Mesothelial cell of epicardium (in vitro differentiated cells): ENCODE measurements around the gene SNX32. TPM values are rescaled to one million over a fixed set of nuclear protein-coding genes. Genes with fewer than 3 reads are reported as not detected.
"Not testable (repeated sequence)": the region's sequence is repeated elsewhere in the genome, so short reads cannot be mapped to it uniquely, and the experiment has no call there.

ENCODE experiments used
- DNase-seq, 2 experiments: peaks; one replicate each; pipeline ENCODE4 v3.0.0; 2021; ENCODE audit warnings: low spot score in 2 of 2; ENCODE audit not compliant: unreplicated experiment in 2 of 2
- H3K27ac Mint-ChIP-seq: 2 replicates; pipeline ENCODE4 v1.8.0; 2021; ENCODE audit warnings: mixed read lengths
- H3K27me3 Mint-ChIP-seq: 2 replicates; pipeline ENCODE4 v1.8.0; 2021; ENCODE audit warnings: low read depth, mixed read lengths
- H3K36me3 Mint-ChIP-seq: 2 replicates; pipeline ENCODE4 v1.8.0; 2021; ENCODE audit warnings: mixed read lengths
- H3K4me1 Mint-ChIP-seq: 2 replicates; pipeline ENCODE4 v1.8.0; 2021; ENCODE audit warnings: mixed read lengths
- H3K4me3 Mint-ChIP-seq: 2 replicates; pipeline ENCODE4 v1.8.0; 2021; ENCODE audit warnings: mild to moderate bottlenecking, moderate library complexity, mixed read lengths
- H3K9me3 Mint-ChIP-seq: 2 replicates; pipeline ENCODE4 v1.8.0; 2021; ENCODE audit warnings: mixed read lengths
- CTCF ChIP-seq: fragments of 200-600 bp; sonication (generic); IDR thresholded peaks from one replicate; pipeline ENCODE4 v1.5.0; 2021; ENCODE audit warnings: antibody characterized with exemption; ENCODE audit not compliant: unreplicated experiment
- total RNA-seq: library from RNA; stranded (reverse); gene quantifications from 3 replicates; pipeline ENCODE4 v1.2.1, GENCODE V29; 2021

The SNX32 gene
- total RNA-seq, 1 donor from 2014 or later, result 10.7 TPM

DNA sequence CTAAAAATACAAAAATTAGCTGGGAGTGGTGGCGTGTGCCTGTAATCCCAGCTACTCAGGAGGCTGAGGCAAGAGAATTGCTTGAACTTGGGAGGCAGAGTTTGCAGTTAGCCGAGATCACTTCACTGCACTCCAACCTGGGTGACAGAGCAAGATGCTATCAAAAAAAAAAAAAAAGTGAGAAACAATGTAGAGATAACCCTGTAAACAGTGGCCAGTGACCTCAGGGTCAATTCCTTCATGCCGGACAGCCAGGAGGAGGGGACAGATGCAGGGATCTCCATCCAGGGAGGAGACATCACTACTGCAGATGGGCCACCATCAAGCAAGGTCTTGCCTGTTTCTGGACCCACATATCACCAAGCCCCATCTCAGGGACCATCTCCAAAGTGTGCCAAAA lies 14.0 kb downstream of the SNX32 start:
- Mint-ChIP-seq H3K27ac (no peak overlapping the region), H3K36me3 (peaks cover 12% of the 10 kb centered on the region), H3K9me3 (no peaks in the 10 kb centered on the region), H3K27me3 (no peaks in the 10 kb centered on the region), H3K4me3 (no peak overlapping the region), H3K4me1 (peaks cover 4% of the 10 kb centered on the region)
- TF ChIP-seq CTCF, result no peak
- no peak for DNase-seq

DNA sequence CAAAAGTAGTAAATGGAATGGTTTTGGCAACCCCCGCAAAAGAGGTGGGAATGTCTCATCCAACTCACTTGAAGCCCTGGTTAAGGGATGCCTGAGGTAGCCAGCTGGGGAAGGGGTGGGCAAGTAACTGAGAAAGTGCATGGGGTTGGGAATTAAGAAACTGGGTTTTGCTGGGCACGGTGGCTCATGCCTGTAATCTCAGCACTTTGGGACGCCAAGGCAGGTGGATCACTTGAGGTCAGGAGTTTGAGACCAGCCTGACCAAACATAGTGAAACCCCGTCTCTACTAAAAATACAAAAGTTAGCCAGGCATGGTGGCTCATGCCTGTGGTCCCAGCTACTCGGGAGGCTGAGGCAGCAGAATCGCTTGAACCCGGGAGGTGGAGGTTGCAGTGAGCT lies 14.9 kb downstream of the SNX32 start:
- H3K36me3 Mint-ChIP-seq, result peaks cover 17% of the 10 kb centered on the region

GRCh38 chr11:65849366-65849765 lies 15.6 kb downstream of the SNX32 start:
- Mint-ChIP-seq H3K36me3 (peaks cover 22% of the 10 kb centered on the region), H3K4me3 (no peak overlapping the region), H3K27me3 (no peaks in the 10 kb centered on the region), H3K4me1 (no peaks in the 10 kb centered on the region), H3K27ac (no peak overlapping the region), H3K9me3 (no peaks in the 10 kb centered on the region)
- no peak for TF ChIP-seq CTCF
- no peak for DNase-seq

More for the DNA sequence above, 14.9 kb downstream of the SNX32 start:
- H3K4me3 Mint-ChIP-seq, H3K9me3 Mint-ChIP-seq, H3K4me1 Mint-ChIP-seq, H3K27me3 Mint-ChIP-seq, DNase-seq, H3K27ac Mint-ChIP-seq: not testable (repeated sequence)

- no peaks in the 10 kb centered on the region for H3K9me3 Mint-ChIP-seq
- no peak overlapping the region for H3K4me3 Mint-ChIP-seq
- peaks cover 26% of the 10 kb centered on the region for H3K36me3 Mint-ChIP-seq
- peaks cover 2% of the 10 kb centered on the region for H3K4me1 Mint-ChIP-seq
- no peak overlapping the region for H3K27ac Mint-ChIP-seq
- no peak for TF ChIP-seq CTCF
- no peak for DNase-seq
- H3K27me3 Mint-ChIP-seq, result no peaks in the 10 kb centered on the region
Observed at GRCh38 chr11:65849771-65850216, 16.0 kb downstream of the SNX32 start.

DNA sequence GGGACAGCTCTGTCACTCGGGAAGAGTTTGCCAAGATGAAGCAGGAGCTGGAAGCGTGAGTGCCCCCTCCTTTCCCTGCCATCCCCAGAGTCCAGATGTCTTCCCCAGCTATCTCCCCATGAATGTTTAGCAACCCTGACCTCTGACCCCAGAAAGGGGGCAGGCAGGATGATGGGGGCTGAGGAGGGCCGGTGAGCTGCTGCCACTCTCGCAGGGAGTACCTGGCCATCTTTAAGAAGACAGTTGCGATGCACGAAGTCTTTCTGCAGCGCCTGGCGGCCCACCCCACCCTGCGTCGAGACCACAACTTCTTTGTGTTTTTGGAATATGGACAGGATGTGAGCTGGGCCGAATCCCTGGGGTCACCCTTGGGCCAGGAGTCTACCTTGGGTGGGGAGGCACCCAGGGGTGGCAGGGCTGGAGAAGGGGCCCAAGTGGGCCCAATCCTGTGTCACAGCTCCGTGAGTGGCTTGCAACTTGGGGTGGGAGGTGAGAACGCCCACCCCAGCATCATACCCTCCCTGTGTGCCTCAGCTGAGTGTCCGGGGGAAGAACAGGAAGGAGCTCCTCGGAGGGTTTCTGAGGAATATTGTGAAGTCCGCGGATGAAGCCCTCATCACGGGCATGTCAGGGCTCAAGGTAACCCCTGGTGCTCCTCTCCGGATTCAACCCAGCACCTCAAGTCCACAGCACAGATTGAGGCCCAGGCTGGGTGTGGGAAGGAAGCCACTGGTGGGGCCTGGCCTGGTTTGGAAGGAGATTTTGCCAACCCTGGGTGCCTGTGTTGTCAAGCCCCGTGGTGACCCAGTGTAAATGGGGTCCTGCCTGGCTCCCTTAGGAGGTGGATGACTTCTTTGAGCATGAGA lies 16.7 kb downstream of the SNX32 start:
- no peak overlapping the region for H3K4me3 Mint-ChIP-seq
- H3K36me3 Mint-ChIP-seq, result peaks cover 31% of the 10 kb centered on the region
- DNase-seq, result no peak
- no peaks in the 10 kb centered on the region for H3K27me3 Mint-ChIP-seq
- no peak overlapping the region for H3K27ac Mint-ChIP-seq
- no peaks in the 10 kb centered on the region for H3K9me3 Mint-ChIP-seq
- H3K4me1 Mint-ChIP-seq, result peaks cover 3% of the 10 kb centered on the region
- TF ChIP-seq CTCF, result no peak

- Mint-ChIP-seq H3K9me3 (no peaks in the 10 kb centered on the region), H3K36me3 (peaks cover 33% of the 10 kb centered on the region), H3K4me1 (peaks cover 7% of the 10 kb centered on the region), H3K27me3 (no peaks in the 10 kb centered on the region), H3K4me3 (no peak overlapping the region), H3K27ac (no peak overlapping the region)
- TF ChIP-seq CTCF, result peak; percentile 20
- DNase-seq, result no peak
Observed at GRCh38 chr11:65851083-65851579, 17.4 kb downstream of the SNX32 start.
